Coronary artery (tissue), 2 donors: ENCODE results near the gene NR4A1.
A peak's percentile ranks its signal among the peaks of the same experiment; 100 is the strongest.

ENCODE experiments used
- DNase-seq: peaks from one replicate; pipeline ENCODE4 v3.0.0-alpha.2; 2017; ENCODE audit warnings: low spot score
- H3K27ac ChIP-seq, 2 donors: fragments of 200-600 bp; sonication (generic); one replicate each; pipeline ENCODE4 v1.5.1; 2016 to 2019
- H3K4me3 ChIP-seq: fragments of 200-600 bp; sonication (generic); 2 replicates; pipeline ENCODE4 v1.5.1; 2016; ENCODE audit warnings: mild to moderate bottlenecking, moderate library complexity
- TF ChIP-seq, protein P1 (sequence below): fragments of 200-600 bp; sonication (generic); IDR thresholded peaks from one replicate; pipeline ENCODE4 v1.5.1; 2019; ENCODE audit warnings: antibody characterized with exemption

NR4A1 gene

DNA sequence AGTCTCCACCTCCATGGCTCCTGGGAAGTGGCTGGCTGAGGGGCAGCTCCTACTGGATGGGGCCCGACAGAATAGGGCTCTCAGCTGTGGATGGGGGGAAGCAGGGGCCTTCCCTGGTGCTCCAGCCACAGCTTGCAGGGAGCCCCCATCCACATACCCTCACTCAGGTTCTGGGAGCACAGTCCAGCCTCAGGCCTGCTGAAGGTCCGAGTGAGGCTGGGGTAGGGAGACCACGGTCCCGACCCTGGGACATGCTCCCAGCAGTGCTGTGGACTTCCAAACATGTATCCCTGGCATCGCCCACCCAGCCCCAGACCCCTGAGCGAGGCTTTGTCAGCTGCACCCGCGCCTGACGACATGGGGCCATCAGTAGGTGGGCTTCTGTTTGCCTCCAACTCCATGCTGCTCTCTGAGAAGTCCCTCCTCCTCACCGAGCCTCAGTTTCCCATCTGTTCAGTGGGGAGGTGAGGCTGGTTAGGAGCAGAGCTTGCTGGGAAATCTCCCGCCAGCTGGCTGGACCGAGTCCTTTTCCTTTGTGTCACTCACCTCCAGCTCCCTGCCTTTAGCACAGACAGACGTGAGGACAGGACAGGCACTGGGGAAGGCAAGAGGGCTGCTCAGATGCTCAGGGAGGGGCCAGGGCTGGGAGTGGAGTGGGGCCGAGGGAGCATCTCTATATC lies 9.4 kb downstream of the NR4A1 start:
- DNase-seq, result peak; percentile 91
- TF ChIP-seq, protein P1, sequence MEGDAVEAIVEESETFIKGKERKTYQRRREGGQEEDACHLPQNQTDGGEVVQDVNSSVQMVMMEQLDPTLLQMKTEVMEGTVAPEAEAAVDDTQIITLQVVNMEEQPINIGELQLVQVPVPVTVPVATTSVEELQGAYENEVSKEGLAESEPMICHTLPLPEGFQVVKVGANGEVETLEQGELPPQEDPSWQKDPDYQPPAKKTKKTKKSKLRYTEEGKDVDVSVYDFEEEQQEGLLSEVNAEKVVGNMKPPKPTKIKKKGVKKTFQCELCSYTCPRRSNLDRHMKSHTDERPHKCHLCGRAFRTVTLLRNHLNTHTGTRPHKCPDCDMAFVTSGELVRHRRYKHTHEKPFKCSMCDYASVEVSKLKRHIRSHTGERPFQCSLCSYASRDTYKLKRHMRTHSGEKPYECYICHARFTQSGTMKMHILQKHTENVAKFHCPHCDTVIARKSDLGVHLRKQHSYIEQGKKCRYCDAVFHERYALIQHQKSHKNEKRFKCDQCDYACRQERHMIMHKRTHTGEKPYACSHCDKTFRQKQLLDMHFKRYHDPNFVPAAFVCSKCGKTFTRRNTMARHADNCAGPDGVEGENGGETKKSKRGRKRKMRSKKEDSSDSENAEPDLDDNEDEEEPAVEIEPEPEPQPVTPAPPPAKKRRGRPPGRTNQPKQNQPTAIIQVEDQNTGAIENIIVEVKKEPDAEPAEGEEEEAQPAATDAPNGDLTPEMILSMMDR, result no peak
- peak overlapping the region in 1 of 2 donors; percentile 5 for H3K27ac ChIP-seq
- H3K4me3 ChIP-seq, result no peak overlapping the region

DNA sequence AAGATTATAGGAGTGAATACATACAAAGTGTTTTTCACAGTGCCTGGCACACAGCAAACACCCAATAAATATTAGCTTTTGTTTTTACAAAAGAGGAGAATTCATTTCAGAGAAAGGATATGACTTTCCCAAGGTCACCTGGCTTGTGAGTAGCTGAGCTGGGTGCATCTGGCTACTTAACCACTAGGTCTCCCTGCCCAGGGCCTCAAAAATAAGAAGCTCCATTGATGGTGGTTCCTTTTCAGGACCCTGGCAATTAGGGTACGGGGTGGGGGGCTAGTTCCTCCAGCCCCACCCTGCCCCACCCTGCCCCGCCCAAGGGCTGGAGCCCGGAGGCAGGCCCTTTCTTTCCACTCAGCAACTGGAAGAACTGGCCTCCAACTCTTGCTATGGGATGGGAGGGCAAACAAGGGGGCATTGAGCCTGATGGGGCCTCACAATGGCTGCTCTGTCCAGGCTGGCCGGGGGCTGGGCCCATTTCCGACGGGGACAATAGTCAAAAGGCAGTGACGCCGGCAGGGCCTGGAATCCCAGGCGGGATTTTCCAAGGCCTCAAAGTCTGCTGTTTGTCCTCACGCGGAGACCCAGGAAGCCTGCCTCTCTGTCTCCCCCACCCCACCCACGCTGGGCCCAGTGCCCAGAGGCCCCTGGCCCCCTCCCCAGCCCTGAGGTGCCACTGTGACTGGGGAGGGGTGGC lies 10.4 kb downstream of the NR4A1 start:
- peak overlapping the region in 1 of 2 donors; percentile 86 for H3K27ac ChIP-seq
- H3K4me3 ChIP-seq, result no peak overlapping the region
- DNase-seq, result no peak
- TF ChIP-seq, protein P1, result no peak

DNA sequence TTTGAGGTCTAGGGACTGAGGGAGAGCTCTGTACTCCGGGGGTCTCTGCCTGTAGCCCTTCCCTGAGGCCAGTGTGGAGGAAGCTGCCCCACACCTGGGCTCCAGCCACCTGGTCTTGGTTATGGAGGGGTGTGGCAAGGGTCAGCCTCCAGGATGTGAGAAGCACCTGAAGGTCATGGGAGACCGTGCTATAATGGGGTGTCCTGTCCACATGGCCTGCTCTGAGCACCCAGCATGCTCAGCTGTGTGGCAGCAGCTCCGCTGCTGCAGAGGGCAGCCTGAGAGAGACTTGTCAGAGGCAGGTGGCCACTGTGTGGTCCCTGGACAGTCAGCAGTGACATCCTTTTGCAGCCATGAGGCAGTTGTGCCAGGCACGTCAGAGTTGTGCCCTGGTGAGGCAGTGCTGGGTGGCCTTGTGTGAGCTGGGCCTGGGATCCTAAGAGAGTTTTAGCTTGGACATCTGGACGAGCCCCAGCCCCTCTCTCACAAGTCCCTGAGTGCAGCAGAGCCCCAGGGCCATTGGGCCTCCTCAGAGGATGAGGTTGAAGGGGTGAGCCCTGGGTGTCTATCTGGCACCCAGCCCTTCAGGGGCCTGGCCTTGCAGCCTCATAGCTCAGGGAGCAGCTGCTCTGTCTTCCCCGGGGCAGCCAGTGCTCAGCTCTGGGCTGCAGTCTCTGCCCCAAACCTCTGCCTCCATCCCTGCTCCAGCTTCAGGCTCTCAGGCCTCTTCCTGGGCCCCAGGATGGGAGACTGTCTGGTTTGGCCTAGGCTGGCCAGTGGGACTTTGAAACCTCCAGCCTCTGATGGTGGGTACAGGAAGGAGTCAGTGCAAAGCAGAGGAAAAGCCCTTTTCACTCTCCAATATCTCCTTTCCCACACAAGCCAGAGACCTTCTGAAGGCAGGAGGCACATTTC lies 11.2 kb downstream of the NR4A1 start:
- DNase-seq, result peak; percentile 82
- Histone ChIP-seq H3K27ac (peak overlapping the region; percentile 71 to 86), H3K4me3 (no peak overlapping the region)
- TF ChIP-seq, protein P1, result no peak

DNA sequence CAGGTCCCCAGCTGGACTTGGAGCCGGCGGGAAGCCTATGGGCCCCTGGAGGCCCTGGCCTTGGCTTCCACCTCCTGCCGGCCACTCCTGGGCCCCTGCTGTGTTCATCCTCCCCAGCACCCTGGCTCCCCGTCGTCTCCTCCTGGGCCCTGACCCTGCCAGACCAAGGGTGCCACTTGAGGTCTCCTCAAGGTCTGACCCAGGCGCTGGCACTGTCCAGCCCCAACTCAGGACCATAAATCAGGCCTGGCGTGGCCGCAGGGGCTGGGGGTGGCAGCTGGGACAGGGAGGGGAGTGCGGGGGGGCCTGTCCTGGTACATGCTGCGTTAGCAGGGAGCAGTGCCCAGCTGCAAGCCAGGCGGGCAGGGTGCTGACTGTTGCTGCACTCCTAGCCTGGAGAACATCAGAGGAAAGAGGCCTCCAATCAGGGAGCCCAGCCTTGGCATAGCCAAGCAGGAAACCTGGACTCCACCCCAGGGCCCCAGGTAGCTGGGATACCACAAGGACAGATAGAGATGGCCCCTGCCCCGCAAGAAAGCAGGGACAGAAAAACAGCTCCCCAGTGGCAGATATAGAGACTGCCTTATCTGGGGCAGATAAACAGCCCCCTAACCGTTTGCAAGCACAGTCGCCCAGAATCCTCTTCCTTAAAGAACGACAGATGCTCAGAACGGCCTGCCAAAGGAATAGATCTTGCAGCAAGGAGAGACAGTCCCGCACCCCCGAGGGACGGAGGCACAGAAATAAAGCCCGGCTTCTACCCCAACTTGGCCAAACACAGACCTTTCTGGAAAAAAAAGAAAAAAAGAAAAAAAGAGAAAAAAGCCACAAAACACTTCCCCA lies 12.1 kb downstream of the NR4A1 start:
- DNase-seq, result peak; percentile 83

DNA sequence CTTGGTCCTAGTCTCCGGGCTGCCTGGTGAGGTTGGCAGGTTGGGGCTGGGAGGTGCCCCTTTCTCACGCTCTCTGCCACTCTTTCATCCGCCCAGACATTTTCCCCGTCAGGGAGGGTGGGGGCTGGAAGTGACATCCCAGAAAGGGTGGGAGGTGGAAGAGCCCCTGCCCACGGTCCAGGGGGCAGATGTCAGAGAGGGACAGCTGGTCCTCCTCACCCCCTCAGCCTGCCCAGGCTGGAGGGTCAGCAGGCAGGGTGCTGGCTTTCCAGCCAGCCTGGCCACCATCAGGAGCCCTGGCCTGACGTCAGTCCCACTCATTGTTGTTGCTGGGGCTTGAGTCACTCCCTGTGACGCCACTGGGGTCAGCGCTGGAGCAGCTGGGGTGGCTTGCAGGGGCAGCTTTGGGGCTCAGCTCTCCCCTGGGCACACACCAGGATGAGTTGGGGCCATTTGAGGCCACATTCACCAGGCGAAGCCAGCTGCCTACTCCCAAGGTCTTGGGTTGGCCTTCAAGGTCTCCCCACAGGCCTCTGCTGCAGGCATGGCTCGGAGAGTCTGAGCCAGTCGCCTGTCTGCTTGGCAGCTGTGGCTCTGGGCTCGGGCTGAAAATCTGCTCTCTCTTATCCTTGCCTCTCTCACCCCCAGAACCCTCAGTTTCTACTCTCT lies 12.9 kb downstream of the NR4A1 start:
- TF ChIP-seq, protein P1, result no peak
- Histone ChIP-seq H3K27ac (peak overlapping the region; percentile 71 to 86), H3K4me3 (peak overlapping the region; percentile 27)
- peak; percentile 90 for DNase-seq

More for the DNA sequence above, 12.1 kb downstream of the NR4A1 start:
- peak overlapping the region; percentile 71 to 86 for H3K27ac ChIP-seq
- H3K4me3 ChIP-seq, result peak overlapping the region; percentile 27
- TF ChIP-seq, protein P1, result no peak
